ENCODE data around the gene TBC1D21.

TBC1D21 gene

GRCh38 chr15:73919706-73920105 is 46.3 kb downstream of the TBC1D21 start:
- TF ChIP-seq TAF1 (IDR thresholded peaks at IDR 0.05; ENCODE audit: borderline replicate concordance, low read depth, low read length) (no peak), POLR2A (IDR thresholded peaks at IDR 0.05; ENCODE audit: low read depth, low read length) (no peak), POLR2AphosphoS5 (IDR thresholded peaks at IDR 0.05; ENCODE audit: low read depth, low read length) (no peak)
- DNase-seq (ENCODE audit: insufficient read length) = no peak

GRCh38 chr15:73921254-73921925 is 48.0 kb downstream of the TBC1D21 start:
- no peak for FAIRE-seq
- no peak for TF ChIP-seq POLR2AphosphoS5 (IDR thresholded peaks at IDR 0.05; ENCODE audit: low read depth, low read length)
- no peak for TF ChIP-seq POLR2A (IDR thresholded peaks at IDR 0.05; ENCODE audit: low read depth, low read length)
- no peak for TF ChIP-seq TAF1 (IDR thresholded peaks at IDR 0.05; ENCODE audit: borderline replicate concordance, low read depth, low read length)
- DNase-seq (ENCODE audit: insufficient read length) = no peak

More at GRCh38 chr15:73919706-73920105, 46.3 kb downstream of the TBC1D21 start:
- no peak for FAIRE-seq

GRCh38 chr15:73922186-73923151 is 49.1 kb downstream of the TBC1D21 start:
- FAIRE-seq = no peak
- no peak for DNase-seq (ENCODE audit: insufficient read length)

GRCh38 chr15:73923156-73923487 is 49.8 kb downstream of the TBC1D21 start:
- DNase-seq (ENCODE audit: insufficient read length) = no peak
- FAIRE-seq = no peak
- TF ChIP-seq POLR2A (IDR thresholded peaks at IDR 0.05; ENCODE audit: low read depth, low read length) (no peak), TAF1 (IDR thresholded peaks at IDR 0.05; ENCODE audit: borderline replicate concordance, low read depth, low read length) (no peak), POLR2AphosphoS5 (IDR thresholded peaks at IDR 0.05; ENCODE audit: low read depth, low read length) (no peak)

More at GRCh38 chr15:73922186-73923151, 49.1 kb downstream of the TBC1D21 start:
- TF ChIP-seq POLR2A (IDR thresholded peaks at IDR 0.05; ENCODE audit: low read depth, low read length) (no peak), TAF1 (IDR thresholded peaks at IDR 0.05; ENCODE audit: borderline replicate concordance, low read depth, low read length) (no peak), POLR2AphosphoS5 (IDR thresholded peaks at IDR 0.05; ENCODE audit: low read depth, low read length) (no peak)

GRCh38 chr15:73923488-73924164 is 50.3 kb downstream of the TBC1D21 start:
- no peak for TF ChIP-seq POLR2AphosphoS5 (IDR thresholded peaks at IDR 0.05; ENCODE audit: low read depth, low read length)
- TF ChIP-seq POLR2A (IDR thresholded peaks at IDR 0.05; ENCODE audit: low read depth, low read length) = no peak
- no peak for TF ChIP-seq TAF1 (IDR thresholded peaks at IDR 0.05; ENCODE audit: borderline replicate concordance, low read depth, low read length)
- DNase-seq (ENCODE audit: insufficient read length) = no peak
- no peak for FAIRE-seq

- FAIRE-seq = no peak
- no peak for DNase-seq (ENCODE audit: insufficient read length)
- TF ChIP-seq POLR2A (IDR thresholded peaks at IDR 0.05; ENCODE audit: low read depth, low read length) (no peak), POLR2AphosphoS5 (IDR thresholded peaks at IDR 0.05; ENCODE audit: low read depth, low read length) (no peak), TAF1 (IDR thresholded peaks at IDR 0.05; ENCODE audit: borderline replicate concordance, low read depth, low read length) (no peak)
These were observed 51.0 kb downstream of the TBC1D21 start for GRCh38 chr15:73924171-73924921.

GRCh38 chr15:73925848-73926218 is 52.5 kb downstream of the TBC1D21 start:
- no peak for FAIRE-seq
- TF ChIP-seq POLR2AphosphoS5 (IDR thresholded peaks at IDR 0.05; ENCODE audit: low read depth, low read length) (no peak), POLR2A (IDR thresholded peaks at IDR 0.05; ENCODE audit: low read depth, low read length) (no peak), TAF1 (IDR thresholded peaks at IDR 0.05; ENCODE audit: borderline replicate concordance, low read depth, low read length) (no peak)
- DNase-seq (ENCODE audit: insufficient read length) = no peak

- no peak for TF ChIP-seq TAF1 (IDR thresholded peaks at IDR 0.05; ENCODE audit: borderline replicate concordance, low read depth, low read length)
- TF ChIP-seq POLR2A (IDR thresholded peaks at IDR 0.05; ENCODE audit: low read depth, low read length) = no peak
- no peak for TF ChIP-seq POLR2AphosphoS5 (IDR thresholded peaks at IDR 0.05; ENCODE audit: low read depth, low read length)
- FAIRE-seq (no peak), DNase-seq (ENCODE audit: insufficient read length) (no peak)
These were observed 53.0 kb downstream of the TBC1D21 start, which contains the start of gene LOXL1 for GRCh38 chr15:73926219-73927002. LOXL1 (plus strand) TSS chr15:73926462; CDS start chr15:73926784, 322 bp downstream.

GRCh38 chr15:73927003-73927475 is 53.7 kb downstream of the TBC1D21 start:
- DNase-seq (ENCODE audit: insufficient read length) = no peak
- TF ChIP-seq TAF1 (IDR thresholded peaks at IDR 0.05; ENCODE audit: borderline replicate concordance, low read depth, low read length) (no peak), POLR2A (IDR thresholded peaks at IDR 0.05; ENCODE audit: low read depth, low read length) (no peak), POLR2AphosphoS5 (IDR thresholded peaks at IDR 0.05; ENCODE audit: low read depth, low read length) (no peak)
- no peak for FAIRE-seq
